HepG2 (cell line): Measurements from ENCODE around the gene C9orf78. TPM values are rescaled to one million over a fixed set of nuclear protein-coding genes. Genes with fewer than 3 reads are reported as not detected.

Experiments used
- CHD2 ChIP-seq: IDR thresholded peaks from 2 replicates; pipeline ENCODE4 v1.6.1; 2011; ENCODE audit warnings: low read depth, low read length, improper control_type of control experiment
- EP300 ChIP-seq, 3 experiments: sonication (generic) in 1 of 3; formaldehyde crosslinking in 1 of 3; IDR thresholded peaks; 2 replicates each; pipeline versions ENCODE4 v1.5.1 to v1.6.1; 2011 to 2020; ENCODE audit warnings: low read depth in 2 of 3, low read length in 2 of 3, borderline replicate concordance in 1 of 3, improper control_type of control experiment in 1 of 3, mild to moderate bottlenecking in 1 of 3, missing genetic modification reagents in 1 of 3, moderate library complexity in 1 of 3
- FOXC1 ChIP-seq: sonication (generic); formaldehyde crosslinking; IDR thresholded peaks from 2 replicates; pipeline ENCODE4 v1.8.0; 2022; ENCODE audit warnings: mild to moderate bottlenecking, missing genetic modification reagents, borderline replicate concordance
- KMT2B ChIP-seq: IDR thresholded peaks from 2 replicates; pipeline ENCODE4 v1.6.1; 2016; ENCODE audit warnings: missing genetic modification reagents, missing compliant biosample characterization
- NKX3-1 ChIP-seq: sonication (generic); formaldehyde crosslinking; IDR thresholded peaks from 2 replicates; pipeline ENCODE4 v1.5.0; 2020; ENCODE audit warnings: missing genetic modification reagents
- RAD51 ChIP-seq: fragments of 450-650 bp; IDR thresholded peaks from 2 replicates; pipeline ENCODE4 v1.6.1; 2016; ENCODE audit warnings: borderline replicate concordance
- RARG ChIP-seq: sonication (generic); formaldehyde crosslinking; IDR thresholded peaks from 2 replicates; pipeline ENCODE4 v1.4.0; 2020; ENCODE audit warnings: low read depth, mild to moderate bottlenecking, missing genetic modification reagents
- RFX1 ChIP-seq: fragments of 450-650 bp; IDR thresholded peaks from 2 replicates; pipeline ENCODE4 v1.6.1; 2017
- SETDB1 ChIP-seq: sonication (generic); formaldehyde crosslinking; IDR thresholded peaks from 2 replicates; pipeline ENCODE4 v1.5.1; 2020; ENCODE audit warnings: missing genetic modification reagents, mild to moderate bottlenecking, borderline replicate concordance
- SMYD3 ChIP-seq: sonication (generic); formaldehyde crosslinking; IDR thresholded peaks from 2 replicates; pipeline ENCODE4 v1.8.1; 2023; ENCODE audit warnings: mild to moderate bottlenecking, missing genetic modification reagents
- TCF7 ChIP-seq: sonication (generic); IDR thresholded peaks from 2 replicates; pipeline ENCODE4 v1.6.1; 2016; ENCODE audit warnings: antibody characterized with exemption, low read depth
- TSC22D2 ChIP-seq: sonication (generic); formaldehyde crosslinking; IDR thresholded peaks from 2 replicates; pipeline ENCODE4 v1.5.1; 2020; ENCODE audit warnings: missing genetic modification reagents, mild to moderate bottlenecking, borderline replicate concordance
- ZNF337 ChIP-seq: sonication (generic); formaldehyde crosslinking; IDR thresholded peaks from 2 replicates; pipeline ENCODE4 v1.5.1; 2020; ENCODE audit warnings: missing genetic modification reagents, low read depth, mild to moderate bottlenecking, borderline replicate concordance
- ZNF790 ChIP-seq: sonication (generic); formaldehyde crosslinking; IDR thresholded peaks from 2 replicates; pipeline ENCODE4 v1.8.0; 2022; ENCODE audit warnings: missing genetic modification reagents, mild to moderate bottlenecking, borderline replicate concordance
- polyA plus RNA-seq, 8 experiments: library from polyadenylated mRNA; depleted of rRNA in 3 of 8; stranded (reverse) in 7 of 8; unstranded in 1 of 8; fragments of >200 nt; fragmentation: Illumina TruSeq in 4 of 8; extraction: Trizol in 4 of 8; gene quantifications; 2 replicates each; pipeline versions ENCODE4 v1.2.1 to v1.2.3, GENCODE V29; 2011 to 2016; ENCODE audit warnings: low read depth in 4 of 8, missing spikeins in 1 of 8, mixed read lengths in 1 of 8; ENCODE audit not compliant: insufficient read depth in 1 of 8
- total RNA-seq, 5 experiments: library from RNA; depleted of rRNA; stranded (reverse); fragments of >200 nt; fragmentation: Illumina TruSeq; extraction: Trizol; gene quantifications; 2 replicates each; pipeline ENCODE4 v1.2.3, GENCODE V29; 2016; ENCODE audit warnings: low read depth in 1 of 5
- TF ChIP-seq, protein P1 (sequence below): sonication (generic); formaldehyde crosslinking; IDR thresholded peaks from 2 replicates; pipeline ENCODE4 v1.5.1; 2020; ENCODE audit warnings: missing genetic modification reagents, mild to moderate bottlenecking, borderline replicate concordance
- TF ChIP-seq, protein P2 (sequence below): IDR thresholded peaks from 2 replicates; pipeline ENCODE4 v1.6.1; 2012; ENCODE audit warnings: inconsistent platforms
- TF ChIP-seq, protein P3 (sequence below): sonication (generic); formaldehyde crosslinking; IDR thresholded peaks from 2 replicates; pipeline ENCODE4 v1.4.0; 2020; ENCODE audit warnings: missing genetic modification reagents, borderline replicate concordance
- TF ChIP-seq, protein P4 (sequence below): sonication (generic); formaldehyde crosslinking; IDR thresholded peaks from 2 replicates; pipeline ENCODE4 v1.8.1; 2023; ENCODE audit warnings: missing genetic modification reagents, mild to moderate bottlenecking, borderline replicate concordance
- TF ChIP-seq, protein P5 (sequence below): sonication (generic); formaldehyde crosslinking; IDR thresholded peaks from 2 replicates; pipeline ENCODE4 v1.8.1; 2023; ENCODE audit warnings: mild to moderate bottlenecking, inconsistent platforms, moderate library complexity, missing genetic modification reagents, borderline replicate concordance
- TF ChIP-seq, protein P6 (sequence below): sonication (generic); formaldehyde crosslinking; IDR thresholded peaks from 2 replicates; pipeline ENCODE4 v1.4.0; 2020; ENCODE audit warnings: missing genetic modification reagents

The C9orf78 gene
- total and polyA plus RNA-seq, 2 of the 13 experiments (the other 11 are each of a cell fraction or from before 2014, with no cell fraction given), result 18.4 to 35.5 TPM

DNA sequence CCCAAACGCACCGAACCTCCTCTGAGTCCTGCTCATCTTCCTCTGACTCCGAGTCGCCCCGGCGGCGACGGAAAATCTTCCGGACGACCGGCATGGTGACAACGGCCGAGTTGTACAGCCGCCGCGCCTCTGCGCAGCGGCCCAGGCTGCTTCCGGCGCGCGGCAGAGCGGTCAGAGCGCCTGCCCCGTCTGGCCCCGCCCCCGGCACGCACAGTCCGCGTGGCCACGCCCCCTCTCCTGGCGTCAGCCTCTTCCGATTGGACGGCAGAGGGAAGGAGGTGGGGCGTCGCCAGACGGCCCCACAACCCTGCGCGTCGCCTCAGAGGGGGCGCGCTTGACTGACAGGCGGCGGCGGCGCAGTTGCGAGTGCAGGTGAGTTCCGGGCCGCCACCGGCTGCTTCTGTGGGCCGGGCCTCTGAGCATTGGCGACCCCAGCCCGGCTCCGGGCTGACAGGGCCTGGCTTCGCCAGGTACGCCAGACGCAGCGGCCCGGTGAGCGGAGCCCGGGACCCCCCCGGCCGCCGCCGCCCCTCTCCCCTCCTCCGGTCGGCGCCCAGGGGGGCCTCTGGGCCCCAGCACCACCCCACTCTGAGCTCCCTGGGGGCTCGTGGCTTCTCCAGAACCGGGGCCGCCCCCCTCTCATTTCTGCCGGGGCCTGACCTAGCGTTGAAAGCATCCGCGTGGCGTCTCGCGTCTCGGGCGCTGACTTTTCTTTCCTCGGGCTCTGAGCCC is at the start of gene C9orf78, which contains the start of gene USP20 (continued):
- TF ChIP-seq, protein P1, sequence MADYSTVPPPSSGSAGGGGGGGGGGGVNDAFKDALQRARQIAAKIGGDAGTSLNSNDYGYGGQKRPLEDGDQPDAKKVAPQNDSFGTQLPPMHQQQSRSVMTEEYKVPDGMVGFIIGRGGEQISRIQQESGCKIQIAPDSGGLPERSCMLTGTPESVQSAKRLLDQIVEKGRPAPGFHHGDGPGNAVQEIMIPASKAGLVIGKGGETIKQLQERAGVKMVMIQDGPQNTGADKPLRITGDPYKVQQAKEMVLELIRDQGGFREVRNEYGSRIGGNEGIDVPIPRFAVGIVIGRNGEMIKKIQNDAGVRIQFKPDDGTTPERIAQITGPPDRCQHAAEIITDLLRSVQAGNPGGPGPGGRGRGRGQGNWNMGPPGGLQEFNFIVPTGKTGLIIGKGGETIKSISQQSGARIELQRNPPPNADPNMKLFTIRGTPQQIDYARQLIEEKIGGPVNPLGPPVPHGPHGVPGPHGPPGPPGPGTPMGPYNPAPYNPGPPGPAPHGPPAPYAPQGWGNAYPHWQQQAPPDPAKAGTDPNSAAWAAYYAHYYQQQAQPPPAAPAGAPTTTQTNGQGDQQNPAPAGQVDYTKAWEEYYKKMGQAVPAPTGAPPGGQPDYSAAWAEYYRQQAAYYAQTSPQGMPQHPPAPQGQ (CRISPR knock-in tag), result no peak
- TF ChIP-seq KMT2B (CRISPR knock-in tag) (peak; percentile 77), RAD51 (no peak), ZNF337 (CRISPR knock-in tag) (no peak), EP300 (IDR thresholded peaks at IDR 0.05; ENCODE audit: low read depth in 2 of 2, low read length in 2 of 2) (no peak), EP300 (CRISPR knock-in tag; IDR thresholded peaks at IDR 0.05; ENCODE audit: borderline replicate concordance) (no peak), RARG (CRISPR knock-in tag) (no peak), TCF7 (no peak), TSC22D2 (CRISPR knock-in tag) (no peak), SETDB1 (CRISPR knock-in tag) (no peak), FOXC1 (CRISPR knock-in tag) (no peak), SMYD3 (no peak), NKX3-1 (CRISPR knock-in tag) (no peak), RFX1 (no peak), CHD2 (no peak), ZNF790 (CRISPR knock-in tag) (0 out of 2 replicates have a peak, but pooled peaks have one; percentile 56)
- TF ChIP-seq, protein P2, sequence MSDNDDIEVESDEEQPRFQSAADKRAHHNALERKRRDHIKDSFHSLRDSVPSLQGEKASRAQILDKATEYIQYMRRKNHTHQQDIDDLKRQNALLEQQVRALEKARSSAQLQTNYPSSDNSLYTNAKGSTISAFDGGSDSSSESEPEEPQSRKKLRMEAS, result peak; percentile 46; the same call in 1 of the 2 replicates
- TF ChIP-seq, protein P3, sequence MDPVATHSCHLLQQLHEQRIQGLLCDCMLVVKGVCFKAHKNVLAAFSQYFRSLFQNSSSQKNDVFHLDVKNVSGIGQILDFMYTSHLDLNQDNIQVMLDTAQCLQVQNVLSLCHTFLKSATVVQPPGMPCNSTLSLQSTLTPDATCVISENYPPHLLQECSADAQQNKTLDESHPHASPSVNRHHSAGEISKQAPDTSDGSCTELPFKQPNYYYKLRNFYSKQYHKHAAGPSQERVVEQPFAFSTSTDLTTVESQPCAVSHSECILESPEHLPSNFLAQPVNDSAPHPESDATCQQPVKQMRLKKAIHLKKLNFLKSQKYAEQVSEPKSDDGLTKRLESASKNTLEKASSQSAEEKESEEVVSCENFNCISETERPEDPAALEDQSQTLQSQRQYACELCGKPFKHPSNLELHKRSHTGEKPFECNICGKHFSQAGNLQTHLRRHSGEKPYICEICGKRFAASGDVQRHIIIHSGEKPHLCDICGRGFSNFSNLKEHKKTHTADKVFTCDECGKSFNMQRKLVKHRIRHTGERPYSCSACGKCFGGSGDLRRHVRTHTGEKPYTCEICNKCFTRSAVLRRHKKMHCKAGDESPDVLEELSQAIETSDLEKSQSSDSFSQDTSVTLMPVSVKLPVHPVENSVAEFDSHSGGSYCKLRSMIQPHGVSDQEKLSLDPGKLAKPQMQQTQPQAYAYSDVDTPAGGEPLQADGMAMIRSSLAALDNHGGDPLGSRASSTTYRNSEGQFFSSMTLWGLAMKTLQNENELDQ (CRISPR knock-in tag), result no peak
- TF ChIP-seq, protein P4, sequence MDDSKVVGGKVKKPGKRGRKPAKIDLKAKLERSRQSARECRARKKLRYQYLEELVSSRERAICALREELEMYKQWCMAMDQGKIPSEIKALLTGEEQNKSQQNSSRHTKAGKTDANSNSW (CRISPR knock-in tag), result no peak
- TF ChIP-seq, protein P5, sequence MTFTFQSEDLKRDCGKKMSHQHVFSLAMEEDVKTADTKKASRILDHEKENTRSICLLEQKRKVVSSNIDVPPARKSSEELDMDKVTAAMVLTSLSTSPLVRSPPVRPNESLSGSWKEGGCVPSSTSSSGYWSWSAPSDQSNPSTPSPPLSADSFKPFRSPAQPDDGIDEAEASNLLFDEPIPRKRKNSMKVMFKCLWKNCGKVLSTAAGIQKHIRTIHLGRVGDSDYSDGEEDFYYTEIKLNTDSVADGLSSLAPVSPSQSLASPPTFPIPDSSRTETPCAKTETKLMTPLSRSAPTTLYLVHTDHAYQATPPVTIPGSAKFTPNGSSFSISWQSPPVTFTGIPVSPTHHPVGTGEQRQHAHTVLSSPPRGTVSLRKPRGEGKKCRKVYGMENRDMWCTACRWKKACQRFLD (CRISPR knock-in tag), result no peak
- TF ChIP-seq, protein P6, sequence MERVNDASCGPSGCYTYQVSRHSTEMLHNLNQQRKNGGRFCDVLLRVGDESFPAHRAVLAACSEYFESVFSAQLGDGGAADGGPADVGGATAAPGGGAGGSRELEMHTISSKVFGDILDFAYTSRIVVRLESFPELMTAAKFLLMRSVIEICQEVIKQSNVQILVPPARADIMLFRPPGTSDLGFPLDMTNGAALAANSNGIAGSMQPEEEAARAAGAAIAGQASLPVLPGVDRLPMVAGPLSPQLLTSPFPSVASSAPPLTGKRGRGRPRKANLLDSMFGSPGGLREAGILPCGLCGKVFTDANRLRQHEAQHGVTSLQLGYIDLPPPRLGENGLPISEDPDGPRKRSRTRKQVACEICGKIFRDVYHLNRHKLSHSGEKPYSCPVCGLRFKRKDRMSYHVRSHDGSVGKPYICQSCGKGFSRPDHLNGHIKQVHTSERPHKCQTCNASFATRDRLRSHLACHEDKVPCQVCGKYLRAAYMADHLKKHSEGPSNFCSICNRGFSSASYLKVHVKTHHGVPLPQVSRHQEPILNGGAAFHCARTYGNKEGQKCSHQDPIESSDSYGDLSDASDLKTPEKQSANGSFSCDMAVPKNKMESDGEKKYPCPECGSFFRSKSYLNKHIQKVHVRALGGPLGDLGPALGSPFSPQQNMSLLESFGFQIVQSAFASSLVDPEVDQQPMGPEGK (CRISPR knock-in tag), result peak; percentile 58; the same call in 1 of the 2 replicates
